GM12872 (cell line): ENCODE results near the gene KCTD1.

Experiments
- TF ChIP-seq, protein P1 (sequence below): IDR thresholded peaks from 3 replicates; pipeline ENCODE4 v1.5.1; 2011; ENCODE audit warnings: low read depth, mild to moderate bottlenecking, low read length, moderate library complexity; ENCODE audit not compliant: insufficient read depth

The KCTD1 gene

GRCh38 chr18:26487437-26487836, 60.9 kb downstream of the KCTD1 start:
- TF ChIP-seq, protein P1, sequence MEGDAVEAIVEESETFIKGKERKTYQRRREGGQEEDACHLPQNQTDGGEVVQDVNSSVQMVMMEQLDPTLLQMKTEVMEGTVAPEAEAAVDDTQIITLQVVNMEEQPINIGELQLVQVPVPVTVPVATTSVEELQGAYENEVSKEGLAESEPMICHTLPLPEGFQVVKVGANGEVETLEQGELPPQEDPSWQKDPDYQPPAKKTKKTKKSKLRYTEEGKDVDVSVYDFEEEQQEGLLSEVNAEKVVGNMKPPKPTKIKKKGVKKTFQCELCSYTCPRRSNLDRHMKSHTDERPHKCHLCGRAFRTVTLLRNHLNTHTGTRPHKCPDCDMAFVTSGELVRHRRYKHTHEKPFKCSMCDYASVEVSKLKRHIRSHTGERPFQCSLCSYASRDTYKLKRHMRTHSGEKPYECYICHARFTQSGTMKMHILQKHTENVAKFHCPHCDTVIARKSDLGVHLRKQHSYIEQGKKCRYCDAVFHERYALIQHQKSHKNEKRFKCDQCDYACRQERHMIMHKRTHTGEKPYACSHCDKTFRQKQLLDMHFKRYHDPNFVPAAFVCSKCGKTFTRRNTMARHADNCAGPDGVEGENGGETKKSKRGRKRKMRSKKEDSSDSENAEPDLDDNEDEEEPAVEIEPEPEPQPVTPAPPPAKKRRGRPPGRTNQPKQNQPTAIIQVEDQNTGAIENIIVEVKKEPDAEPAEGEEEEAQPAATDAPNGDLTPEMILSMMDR = no peak

- TF ChIP-seq, protein P1 = no peak
These were observed 64.7 kb downstream of the KCTD1 start for GRCh38 chr18:26483633-26484032.

GRCh38 chr18:26482569-26482968, 65.8 kb downstream of the KCTD1 start:
- TF ChIP-seq, protein P1 = no peak

DNA sequence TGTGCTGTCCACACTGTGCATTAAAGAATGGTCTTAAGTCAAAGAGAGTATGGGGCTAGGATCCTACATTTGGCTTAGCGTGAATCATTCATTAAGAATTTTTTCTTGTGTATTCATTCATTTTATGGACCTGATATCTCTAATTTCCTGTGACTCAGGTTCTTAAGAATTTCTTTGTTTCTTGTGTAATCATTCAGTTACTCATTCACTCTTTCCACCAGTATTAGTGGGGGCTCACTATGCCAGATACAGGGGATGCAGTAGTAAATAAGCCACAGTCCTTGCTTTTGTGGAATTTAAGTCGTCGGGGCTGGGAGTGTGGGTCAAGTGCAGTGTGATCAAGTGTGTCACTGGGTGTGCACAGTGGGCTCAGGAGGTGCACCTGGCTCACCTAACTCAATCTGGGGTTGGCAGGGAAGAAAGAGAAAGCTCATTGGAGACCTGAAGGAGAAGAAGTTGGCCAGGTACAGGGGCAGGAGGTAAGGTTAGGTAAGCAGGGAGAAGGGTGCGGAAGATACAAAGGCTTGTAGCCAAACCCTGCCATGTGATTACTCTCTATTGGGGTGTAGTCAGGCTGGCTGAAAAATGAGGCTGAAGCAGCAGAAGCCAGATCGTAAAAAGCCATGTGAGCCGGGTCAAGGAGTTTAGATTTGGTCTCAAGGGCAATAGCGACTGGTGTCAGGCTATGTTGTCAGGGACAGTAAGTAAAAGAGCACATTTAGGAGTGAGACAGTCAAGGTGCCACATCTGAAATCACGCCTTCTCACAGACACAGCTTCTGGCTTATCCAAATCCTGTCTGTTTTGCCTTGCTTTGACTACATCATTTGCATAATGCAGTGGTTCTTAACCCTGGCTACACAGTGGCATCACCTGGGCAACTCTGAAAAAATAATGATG, 67.2 kb downstream of the KCTD1 start:
- TF ChIP-seq, protein P1 = no peak

DNA sequence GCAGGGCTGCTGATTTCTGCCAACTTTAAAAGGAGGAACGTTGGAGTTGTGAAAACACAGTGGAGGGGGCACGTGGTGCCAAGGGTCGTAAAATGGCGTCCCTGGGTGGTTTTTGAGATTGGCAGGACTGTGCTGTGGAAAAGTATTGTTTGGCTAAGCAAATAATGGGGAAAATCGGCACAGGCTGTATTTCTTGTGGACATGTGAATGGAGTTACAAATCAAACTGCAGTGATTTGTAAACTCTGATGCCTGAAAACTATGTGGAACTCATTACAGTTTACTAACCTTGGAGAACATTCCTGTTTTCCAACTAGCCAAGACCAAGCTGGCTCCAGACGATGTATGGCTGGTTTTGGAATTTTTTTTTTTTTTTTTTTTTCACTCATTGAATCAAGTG, 68.7 kb downstream of the KCTD1 start:
- TF ChIP-seq, protein P1 = no peak

GRCh38 chr18:26479065-26479680, 69.2 kb downstream of the KCTD1 start:
- TF ChIP-seq, protein P1 = no peak

- TF ChIP-seq, protein P1 = no peak
These were observed 70.4 kb downstream of the KCTD1 start for GRCh38 chr18:26477828-26478466.
